Glutamatergic neuron (in vitro differentiated cells): Measurements from ENCODE around the gene DOCK2. TPM values are rescaled to one million over a fixed set of nuclear protein-coding genes. Genes with fewer than 3 reads are reported as not detected.

ENCODE experiments used
- DNase-seq: peaks from one replicate; pipeline ENCODE4 v3.0.0; 2022
- H3K27ac Mint-ChIP-seq: one replicate; pipeline ENCODE4 v1.8.0; 2020; ENCODE audit warnings: mild to moderate bottlenecking, mixed read lengths, inconsistent platforms; ENCODE audit not compliant: unreplicated experiment
- H3K27me3 Mint-ChIP-seq: one replicate; pipeline ENCODE4 v1.8.0; 2020; ENCODE audit warnings: mild to moderate bottlenecking, moderate library complexity, mixed read lengths, inconsistent platforms; ENCODE audit not compliant: unreplicated experiment
- H3K36me3 Mint-ChIP-seq: one replicate; pipeline ENCODE4 v1.8.0; 2020; ENCODE audit warnings: mild to moderate bottlenecking, mixed read lengths, inconsistent platforms; ENCODE audit not compliant: unreplicated experiment
- H3K4me1 Mint-ChIP-seq: one replicate; pipeline ENCODE4 v1.8.0; 2020; ENCODE audit warnings: mild to moderate bottlenecking, low read depth, mixed read lengths, inconsistent platforms; ENCODE audit not compliant: unreplicated experiment
- H3K4me3 Mint-ChIP-seq: one replicate; pipeline ENCODE4 v1.8.0; 2020; ENCODE audit warnings: mild to moderate bottlenecking, mixed read lengths, inconsistent platforms; ENCODE audit not compliant: unreplicated experiment
- H3K9me3 Mint-ChIP-seq: one replicate; pipeline ENCODE4 v1.8.0; 2020; ENCODE audit warnings: mild to moderate bottlenecking, moderate library complexity, mixed read lengths, inconsistent platforms; ENCODE audit not compliant: unreplicated experiment
- CTCF ChIP-seq: fragments of 200-600 bp; sonication (generic); IDR thresholded peaks from one replicate; pipeline ENCODE4 v1.5.0; 2021; ENCODE audit not compliant: partially characterized antibody, unreplicated experiment
- total RNA-seq: library from RNA; stranded (reverse); fragmentation: NEBNext Ultra II Directional; extraction: Animal tissue kit (Norgen Biotek cat#: 25700); gene quantifications from one replicate; pipeline ENCODE4 v1.2.1, GENCODE V29; 2021; ENCODE audit not compliant: unreplicated experiment

The DOCK2 gene
- total RNA-seq, 1 donor from 2014 or later = 0.66 TPM

GRCh38 chr5:170112876-170113521, 475.9 kb downstream of the DOCK2 start:
- DNase-seq = no peak
- Mint-ChIP-seq H3K27ac (no peak overlapping the region), H3K27me3 (peaks cover 2% of the 10 kb centered on the region), H3K4me1 (no peaks in the 10 kb centered on the region), H3K9me3 (no peaks in the 10 kb centered on the region), H3K4me3 (no peak overlapping the region), H3K36me3 (no peaks in the 10 kb centered on the region)
- TF ChIP-seq CTCF = no peak

- TF ChIP-seq CTCF = no peak
- DNase-seq = no peak
- no peaks in the 10 kb centered on the region for H3K27me3 Mint-ChIP-seq
- H3K4me3 Mint-ChIP-seq = no peak overlapping the region
- H3K36me3 Mint-ChIP-seq = no peaks in the 10 kb centered on the region
- H3K27ac Mint-ChIP-seq = no peak overlapping the region
- H3K9me3 Mint-ChIP-seq = no peaks in the 10 kb centered on the region
- no peaks in the 10 kb centered on the region for H3K4me1 Mint-ChIP-seq
These were observed 476.4 kb downstream of the DOCK2 start for GRCh38 chr5:170113522-170113900.

GRCh38 chr5:170114271-170114670, 477.2 kb downstream of the DOCK2 start:
- no peak for TF ChIP-seq CTCF
- no peaks in the 10 kb centered on the region for H3K36me3 Mint-ChIP-seq
- H3K27ac Mint-ChIP-seq = no peak overlapping the region
- no peak overlapping the region for H3K4me3 Mint-ChIP-seq
- DNase-seq = no peak
- peaks cover 2% of the 10 kb centered on the region for H3K27me3 Mint-ChIP-seq
- no peaks in the 10 kb centered on the region for H3K9me3 Mint-ChIP-seq
- no peaks in the 10 kb centered on the region for H3K4me1 Mint-ChIP-seq

- Mint-ChIP-seq H3K27me3 (peaks cover 2% of the 10 kb centered on the region), H3K9me3 (no peaks in the 10 kb centered on the region), H3K36me3 (no peaks in the 10 kb centered on the region), H3K4me1 (no peaks in the 10 kb centered on the region), H3K27ac (no peak overlapping the region), H3K4me3 (no peak overlapping the region)
- DNase-seq = no peak
- TF ChIP-seq CTCF = no peak
These were observed 478.9 kb downstream of the DOCK2 start for GRCh38 chr5:170115925-170116324.

GRCh38 chr5:170117736-170118135, 480.7 kb downstream of the DOCK2 start:
- H3K4me3 Mint-ChIP-seq = no peak overlapping the region
- no peaks in the 10 kb centered on the region for H3K4me1 Mint-ChIP-seq
- no peak overlapping the region for H3K27ac Mint-ChIP-seq
- TF ChIP-seq CTCF = no peak
- H3K9me3 Mint-ChIP-seq = no peaks in the 10 kb centered on the region
- H3K27me3 Mint-ChIP-seq = peaks cover 2% of the 10 kb centered on the region
- DNase-seq = no peak
- no peaks in the 10 kb centered on the region for H3K36me3 Mint-ChIP-seq
